Measurements from ENCODE around the gene PPFIA4. TPM values are rescaled to one million over a fixed set of nuclear protein-coding genes. Genes with fewer than 3 reads are reported as not detected.

Gene PPFIA4
- total RNA-seq, 1 experiment from 2014 or later = 3.0 TPM

- no peak for DNase-seq (ENCODE audit: low spot score)
- Histone ChIP-seq H3K27me3 (replicated peaks; ENCODE audit: insufficient read depth, low read depth, low read length, poor library complexity) (no peaks in the 10 kb centered on the region), H3K4me3 (ENCODE audit: low read depth, low read length, poor library complexity, severe bottlenecking) (no peak overlapping the region), H3K27ac (ENCODE audit: low read depth, low read length, poor library complexity, severe bottlenecking) (no peak overlapping the region), H3K9me3 (ENCODE audit: low read depth, low read length, poor library complexity, severe bottlenecking) (no peaks in the 10 kb centered on the region), H3K4me1 (ENCODE audit: insufficient read depth, low read length, poor library complexity, severe bottlenecking) (no peaks in the 10 kb centered on the region), H3K36me3 (ENCODE audit: insufficient read depth, low read length, poor library complexity, severe bottlenecking) (no peaks in the 10 kb centered on the region)
- intact Hi-C loops (cut with micrococcal nuclease; ENCODE audit: unreplicated experiment) = no loop called here
- no peak for TF ChIP-seq EZH2 (IDR thresholded peaks at IDR 0.05; ENCODE audit: borderline replicate concordance, low read depth, low read length, poor library complexity, severe bottlenecking)
- TF ChIP-seq, protein P1, sequence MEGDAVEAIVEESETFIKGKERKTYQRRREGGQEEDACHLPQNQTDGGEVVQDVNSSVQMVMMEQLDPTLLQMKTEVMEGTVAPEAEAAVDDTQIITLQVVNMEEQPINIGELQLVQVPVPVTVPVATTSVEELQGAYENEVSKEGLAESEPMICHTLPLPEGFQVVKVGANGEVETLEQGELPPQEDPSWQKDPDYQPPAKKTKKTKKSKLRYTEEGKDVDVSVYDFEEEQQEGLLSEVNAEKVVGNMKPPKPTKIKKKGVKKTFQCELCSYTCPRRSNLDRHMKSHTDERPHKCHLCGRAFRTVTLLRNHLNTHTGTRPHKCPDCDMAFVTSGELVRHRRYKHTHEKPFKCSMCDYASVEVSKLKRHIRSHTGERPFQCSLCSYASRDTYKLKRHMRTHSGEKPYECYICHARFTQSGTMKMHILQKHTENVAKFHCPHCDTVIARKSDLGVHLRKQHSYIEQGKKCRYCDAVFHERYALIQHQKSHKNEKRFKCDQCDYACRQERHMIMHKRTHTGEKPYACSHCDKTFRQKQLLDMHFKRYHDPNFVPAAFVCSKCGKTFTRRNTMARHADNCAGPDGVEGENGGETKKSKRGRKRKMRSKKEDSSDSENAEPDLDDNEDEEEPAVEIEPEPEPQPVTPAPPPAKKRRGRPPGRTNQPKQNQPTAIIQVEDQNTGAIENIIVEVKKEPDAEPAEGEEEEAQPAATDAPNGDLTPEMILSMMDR (conservative IDR thresholded peaks at IDR 0.05; ENCODE audit: low read depth, low read length) = no peak
- BruUV-seq (replicated peaks) = no TSS peak
- ChIA-PET CTCF (interaction anchor here (0.7 kb wide), 1 partner anchor 270 kb away, joined by 3 read pairs; no protein-coding TSS in a partner anchor), POLR2A (ENCODE audit: low non-redundant PET) (no interaction called here)
Measured at GRCh38 chr1:203072002-203072602, 45.8 kb downstream of the PPFIA4 start.

DNA sequence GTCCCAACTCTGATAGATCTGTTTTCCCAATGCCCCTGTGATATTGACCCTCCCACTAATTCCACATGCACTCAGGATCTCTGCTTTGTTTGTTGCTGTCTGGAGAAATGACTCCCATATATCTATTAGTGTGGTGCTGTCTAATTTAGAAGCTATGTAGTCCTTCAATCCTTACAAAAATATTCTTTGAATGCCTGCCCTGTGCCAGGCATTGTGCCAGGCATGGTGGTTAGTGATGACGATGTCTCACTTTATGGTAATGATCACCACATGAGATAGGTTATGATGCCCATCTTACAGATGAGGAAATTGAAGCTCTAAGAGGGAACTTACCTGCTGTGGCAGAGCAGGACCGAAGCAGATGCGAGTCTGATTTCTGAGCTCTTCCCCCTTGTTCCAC lies 46.6 kb downstream of the PPFIA4 start:
- Histone ChIP-seq H3K9me3 (ENCODE audit: low read depth, low read length, poor library complexity, severe bottlenecking) (no peaks in the 10 kb centered on the region), H3K27ac (ENCODE audit: low read depth, low read length, poor library complexity, severe bottlenecking) (no peak overlapping the region), H3K36me3 (ENCODE audit: insufficient read depth, low read length, poor library complexity, severe bottlenecking) (no peaks in the 10 kb centered on the region), H3K4me3 (ENCODE audit: low read depth, low read length, poor library complexity, severe bottlenecking) (no peak overlapping the region), H3K27me3 (replicated peaks; ENCODE audit: insufficient read depth, low read depth, low read length, poor library complexity) (no peaks in the 10 kb centered on the region), H3K4me1 (ENCODE audit: insufficient read depth, low read length, poor library complexity, severe bottlenecking) (no peaks in the 10 kb centered on the region)
- no peak for TF ChIP-seq EZH2 (IDR thresholded peaks at IDR 0.05; ENCODE audit: borderline replicate concordance, low read depth, low read length, poor library complexity, severe bottlenecking)
- TF ChIP-seq, protein P1 (conservative IDR thresholded peaks at IDR 0.05; ENCODE audit: low read depth, low read length) = no peak
- CTCF ChIA-PET = no interaction called here
- POLR2A ChIA-PET (ENCODE audit: low non-redundant PET) = no interaction called here
- no peak for DNase-seq (ENCODE audit: low spot score)
- intact Hi-C loops (cut with micrococcal nuclease; ENCODE audit: unreplicated experiment) = no loop called here
- BruUV-seq (replicated peaks) = no TSS peak

- no peaks in the 10 kb centered on the region for H3K36me3 ChIP-seq (ENCODE audit: insufficient read depth, low read length, poor library complexity, severe bottlenecking)
- TF ChIP-seq EZH2 (IDR thresholded peaks at IDR 0.05; ENCODE audit: borderline replicate concordance, low read depth, low read length, poor library complexity, severe bottlenecking) = no peak
- TF ChIP-seq, protein P1 (conservative IDR thresholded peaks at IDR 0.05; ENCODE audit: low read depth, low read length) = no peak
- no TSS peak for BruUV-seq (replicated peaks)
- no peak overlapping the region for H3K4me3 ChIP-seq (ENCODE audit: low read depth, low read length, poor library complexity, severe bottlenecking)
- H3K4me1 ChIP-seq (ENCODE audit: insufficient read depth, low read length, poor library complexity, severe bottlenecking) = no peaks in the 10 kb centered on the region
- ChIA-PET CTCF (no interaction called here), POLR2A (ENCODE audit: low non-redundant PET) (no interaction called here)
- intact Hi-C loops (cut with micrococcal nuclease; ENCODE audit: unreplicated experiment) = no loop called here
- no peak for DNase-seq (ENCODE audit: low spot score)
- no peak overlapping the region for H3K27ac ChIP-seq (ENCODE audit: low read depth, low read length, poor library complexity, severe bottlenecking)
- H3K9me3 ChIP-seq (ENCODE audit: low read depth, low read length, poor library complexity, severe bottlenecking) = no peaks in the 10 kb centered on the region
- no peaks in the 10 kb centered on the region for H3K27me3 ChIP-seq (replicated peaks; ENCODE audit: insufficient read depth, low read depth, low read length, poor library complexity)
Measured at GRCh38 chr1:203073469-203073868, 47.2 kb downstream of the PPFIA4 start.

Measured in A673 (cell line).